Upper lobe of left lung (tissue), 6 donors: ENCODE data around the gene AKR7A3. TPM values are rescaled to one million over a fixed set of nuclear protein-coding genes. Genes with fewer than 3 reads are reported as not detected.
"Not testable (repeated sequence)": the region's sequence is repeated elsewhere in the genome, so short reads cannot be mapped to it uniquely, and the experiment has no call there.

Source experiments
- ATAC-seq, 2 donors: fragments of 200-7000 bp; cut with Tn5 transposase; one replicate each; pipeline ENCODE4 v1.9.1; 2022; ENCODE audit warnings: mild to moderate bottlenecking in 2 of 2, moderate library complexity in 2 of 2; ENCODE audit not compliant: low FRiP score in 2 of 2
- DNase-seq, 2 donors: peaks; one replicate each; pipeline ENCODE4 v3.0.0-alpha.2; 2019 to 2020
- H3K27ac ChIP-seq, 4 donors: fragments of 200-600 bp; sonication (generic); one replicate each; pipeline ENCODE4 v1.5.1; 2016 to 2019
- H3K27me3 ChIP-seq, 4 donors: fragments of 200-600 bp; sonication (generic); one replicate each; pipeline ENCODE4 v1.5.1; 2017 to 2019
- H3K36me3 ChIP-seq, 4 donors: fragments of 200-600 bp; sonication (generic); one replicate each; pipeline ENCODE4 v1.5.1; 2016 to 2019
- H3K4me1 ChIP-seq, 4 donors: fragments of 200-600 bp; sonication (generic); one replicate each; pipeline ENCODE4 v1.5.1; 2018 to 2019
- H3K4me3 ChIP-seq, 4 donors: fragments of 200-600 bp; sonication (generic); one replicate each; pipeline ENCODE4 v1.5.1; 2017 to 2019; ENCODE audit warnings: mild to moderate bottlenecking in 2 of 4, moderate library complexity in 1 of 4
- H3K9me3 ChIP-seq, 4 donors: fragments of 200-600 bp; sonication (generic); one replicate each; pipeline ENCODE4 v1.5.1; 2018 to 2019
- EP300 ChIP-seq, 4 donors: sonication (generic); formaldehyde crosslinking; IDR thresholded peaks; one replicate each; pipeline ENCODE4 v1.5.1; 2017; ENCODE audit warnings: antibody characterized with exemption in 4 of 4, control low read depth in 2 of 4
- POLR2A ChIP-seq, 4 donors: fragments of 450-650 bp; IDR thresholded peaks; one replicate each; pipeline ENCODE4 v1.5.1; 2016 to 2017; ENCODE audit warnings: antibody characterized with exemption in 4 of 4, mild to moderate bottlenecking in 2 of 4
- POLR2AphosphoS5 ChIP-seq, 2 donors: sonication (generic); formaldehyde crosslinking; IDR thresholded peaks; one replicate each; pipeline ENCODE4 v1.5.1; 2017; ENCODE audit warnings: antibody characterized with exemption in 2 of 2
- WGBS, 2 donors: methylation state at CpG; one replicate each; pipeline ENCODE4 v1.1.5; 2017 to 2018; 5-methylcytosine and 5-hydroxymethylcytosine counted together
- total RNA-seq, 6 donors: library from RNA; depleted of rRNA in 4 of 6; stranded (reverse); fragments of >200 nt in 4 of 6; gene quantifications; one replicate each; pipeline versions ENCODE4 v1.1.0 to v1.2.1, GENCODE V29; 2016 to 2021
- TF ChIP-seq, protein P1 (sequence below), 6 experiments: fragments of 450-650 bp in 4 of 6; fragments of 200-600 bp in 2 of 6; sonication (generic) in 2 of 6; IDR thresholded peaks; one replicate each; pipeline ENCODE4 v1.5.1; 2016 to 2019; ENCODE audit warnings: antibody characterized with exemption in 6 of 6
- donor health status: DM: no; HTN: no; CAD: no; lungs with moderate emphysema.
- donor health status: DM: no; HTN: yes; CAD: no; lungs with severe emphysema.

The AKR7A3 gene
- total RNA-seq, 6 donors from 2014 or later: 0.91 to 9.4 (median 1.0) TPM; not detected in 1

DNA sequence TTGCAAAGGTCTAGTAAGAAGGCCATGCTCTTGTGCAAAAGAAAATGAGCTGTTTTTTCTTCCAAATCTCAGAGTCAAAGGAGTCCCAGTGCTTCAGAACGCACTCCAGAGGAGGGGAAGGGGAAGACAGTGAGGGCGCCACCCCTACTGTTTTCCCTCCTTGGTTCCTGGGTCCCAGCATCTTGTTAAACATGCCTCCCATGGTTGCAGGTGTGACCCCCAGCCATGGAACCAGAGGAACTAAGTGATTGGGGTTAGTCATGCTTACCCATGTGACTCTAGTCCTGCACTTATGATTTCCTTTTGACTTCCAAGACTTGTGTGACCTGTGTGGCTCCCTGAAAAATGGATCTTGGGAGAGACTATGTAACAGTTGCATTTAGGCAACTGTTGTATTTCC, 6.1 kb upstream of the AKR7A3 start:
- H3K27me3 ChIP-seq: no peaks in the 10 kb centered on the region
- H3K36me3 ChIP-seq: no peaks in the 10 kb centered on the region
- H3K9me3 ChIP-seq: peaks cover 6 to 23% (median 19%) of the 10 kb centered on the region in 4 donors
- H3K4me1 ChIP-seq: no peaks in the 10 kb centered on the region
- no peak for DNase-seq
- TF ChIP-seq POLR2AphosphoS5 (IDR thresholded peaks at IDR 0.05) (no peak), POLR2A (IDR thresholded peaks at IDR 0.05) (no peak), EP300 (IDR thresholded peaks at IDR 0.05) (no peak)
- TF ChIP-seq, protein P1, sequence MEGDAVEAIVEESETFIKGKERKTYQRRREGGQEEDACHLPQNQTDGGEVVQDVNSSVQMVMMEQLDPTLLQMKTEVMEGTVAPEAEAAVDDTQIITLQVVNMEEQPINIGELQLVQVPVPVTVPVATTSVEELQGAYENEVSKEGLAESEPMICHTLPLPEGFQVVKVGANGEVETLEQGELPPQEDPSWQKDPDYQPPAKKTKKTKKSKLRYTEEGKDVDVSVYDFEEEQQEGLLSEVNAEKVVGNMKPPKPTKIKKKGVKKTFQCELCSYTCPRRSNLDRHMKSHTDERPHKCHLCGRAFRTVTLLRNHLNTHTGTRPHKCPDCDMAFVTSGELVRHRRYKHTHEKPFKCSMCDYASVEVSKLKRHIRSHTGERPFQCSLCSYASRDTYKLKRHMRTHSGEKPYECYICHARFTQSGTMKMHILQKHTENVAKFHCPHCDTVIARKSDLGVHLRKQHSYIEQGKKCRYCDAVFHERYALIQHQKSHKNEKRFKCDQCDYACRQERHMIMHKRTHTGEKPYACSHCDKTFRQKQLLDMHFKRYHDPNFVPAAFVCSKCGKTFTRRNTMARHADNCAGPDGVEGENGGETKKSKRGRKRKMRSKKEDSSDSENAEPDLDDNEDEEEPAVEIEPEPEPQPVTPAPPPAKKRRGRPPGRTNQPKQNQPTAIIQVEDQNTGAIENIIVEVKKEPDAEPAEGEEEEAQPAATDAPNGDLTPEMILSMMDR (IDR thresholded peaks at IDR 0.05): no peak
- no peak overlapping the region for H3K4me3 ChIP-seq
- WGBS, 2 donors: 89 to 95% methylated on average over 2 of the region's 2 CpGs
- no peak overlapping the region for H3K27ac ChIP-seq
- ATAC-seq: no peak

DNA sequence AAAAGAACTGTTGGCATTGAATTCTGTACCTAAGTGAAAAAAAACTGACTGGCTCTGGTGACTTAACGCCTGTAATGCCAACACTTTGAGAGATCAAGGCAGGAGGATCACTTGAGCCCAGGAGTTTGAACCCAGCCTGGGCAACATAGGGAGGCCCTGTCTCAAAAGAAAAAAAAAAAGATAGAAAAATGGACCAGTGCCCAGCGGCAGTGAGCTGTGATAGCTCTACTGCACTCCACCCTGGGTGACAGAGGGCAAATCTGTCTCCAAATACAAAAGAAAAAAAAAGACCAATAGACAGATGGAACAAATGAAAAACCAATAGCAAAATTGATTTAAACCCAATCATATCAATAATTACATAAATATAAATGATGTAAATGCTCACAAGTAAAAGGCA, 674 bp upstream of the AKR7A3 start:
- no peak overlapping the region for H3K27ac ChIP-seq
- no peaks in the 10 kb centered on the region for H3K27me3 ChIP-seq
- peak overlapping the region in 3 of 4 donors; percentile 40 to 51 (median 46) for H3K4me3 ChIP-seq
- no peaks in the 10 kb centered on the region for H3K36me3 ChIP-seq
- peaks cover 0 to 10% (median 7%) of the 10 kb centered on the region in 4 donors for H3K9me3 ChIP-seq
- TF ChIP-seq POLR2A (IDR thresholded peaks at IDR 0.05) (no peak), EP300 (IDR thresholded peaks at IDR 0.05) (no peak)
- WGBS, 2 donors: 36 to 37% methylated on average over 2 of the region's 2 CpGs
- DNase-seq (no peak), ATAC-seq (no peak)
- H3K4me1 ChIP-seq: peaks cover 4 to 11% (median 6%) of the 10 kb centered on the region in 4 donors

DNA sequence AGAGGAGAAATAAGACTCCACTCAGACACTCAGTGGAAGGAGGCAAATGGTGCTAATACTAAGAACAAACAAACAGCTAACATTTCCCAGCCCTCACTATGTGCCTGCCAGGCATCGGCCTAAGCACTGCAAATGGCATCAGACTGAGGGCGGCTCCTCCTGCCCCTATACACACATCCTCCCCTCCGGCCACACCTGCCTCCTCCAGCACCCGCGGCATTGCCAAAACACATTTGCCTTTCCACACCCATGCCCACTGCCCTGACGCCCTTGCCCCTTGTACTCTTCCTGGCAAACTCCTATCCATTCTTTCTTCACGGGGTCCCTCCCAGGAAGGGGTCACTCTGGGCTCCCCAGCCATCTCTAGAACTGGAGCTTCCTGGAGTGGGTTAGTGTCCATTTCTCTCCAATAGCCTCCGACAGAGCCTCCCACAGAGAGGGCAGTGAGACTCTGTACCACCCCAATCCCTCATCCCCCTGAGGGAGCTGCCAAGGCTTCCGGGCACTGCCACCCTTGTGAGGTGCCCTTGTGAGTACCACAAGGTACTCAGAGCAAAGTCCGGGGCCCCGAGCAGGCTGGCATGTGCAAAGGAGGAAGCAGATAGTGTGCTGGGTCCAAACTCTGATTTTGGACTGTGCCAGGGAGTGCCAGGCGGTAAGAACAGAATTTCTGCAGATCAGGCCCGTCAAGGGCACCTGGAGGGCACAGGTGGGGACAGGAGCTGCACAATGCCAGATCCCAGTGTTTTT, 959 bp downstream of the AKR7A3 start:
- ATAC-seq: peak in 1 of 2 donors; percentile 15
- Histone ChIP-seq H3K27ac (no peak overlapping the region), H3K9me3 (no peaks in the 10 kb centered on the region), H3K4me1 (peaks cover 4 to 11% (median 6%) of the 10 kb centered on the region in 4 donors), H3K4me3 (no peak overlapping the region), H3K27me3 (no peaks in the 10 kb centered on the region), H3K36me3 (peaks cover 0 to 4% (median 0%) of the 10 kb centered on the region in 4 donors)
- TF ChIP-seq EP300 (IDR thresholded peaks at IDR 0.05): no peak
- TF ChIP-seq, protein P1 (IDR thresholded peaks at IDR 0.05): no peak
- no peak for TF ChIP-seq POLR2AphosphoS5 (IDR thresholded peaks at IDR 0.05)
- TF ChIP-seq POLR2A (IDR thresholded peaks at IDR 0.05): no peak
- no peak for DNase-seq
- WGBS, 2 donors: 90 to 93% methylated on average over 8 to 13 of the region's 13 CpGs

DNA sequence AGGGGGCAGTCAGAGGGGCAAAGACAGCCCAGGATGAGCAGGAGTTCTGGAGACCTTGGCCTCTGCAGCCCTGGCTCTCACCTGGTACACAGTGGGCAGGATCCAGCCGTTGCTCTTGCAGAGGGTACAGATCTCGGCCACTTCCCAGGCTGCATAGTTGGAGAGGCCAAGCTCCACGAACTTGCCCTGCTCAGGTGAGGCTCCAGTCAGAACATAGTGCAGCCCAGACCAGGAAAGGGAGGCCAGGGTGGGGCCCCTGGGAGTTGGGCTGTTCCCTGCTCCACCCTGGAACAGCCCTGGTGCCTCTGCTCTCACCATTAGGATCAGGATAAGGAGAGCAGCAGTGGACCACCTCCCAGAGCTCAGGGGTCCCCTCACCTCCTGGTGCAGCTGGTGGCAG, 2.8 kb downstream of the AKR7A3 start:
- not testable (repeated sequence) for DNase-seq, H3K9me3 ChIP-seq, H3K36me3 ChIP-seq, H3K27me3 ChIP-seq, H3K4me3 ChIP-seq, H3K27ac ChIP-seq
- H3K4me1 ChIP-seq: peaks cover 4 to 11% (median 6%) of the 10 kb centered on the region in 4 donors
- peak in 1 of 2 donors; percentile 12 for ATAC-seq
- 90% methylated on average over 3 of the region's 3 CpGs; no CpG with 5 or more reads in 1 of the 2 donors for WGBS, 2 donors

DNA sequence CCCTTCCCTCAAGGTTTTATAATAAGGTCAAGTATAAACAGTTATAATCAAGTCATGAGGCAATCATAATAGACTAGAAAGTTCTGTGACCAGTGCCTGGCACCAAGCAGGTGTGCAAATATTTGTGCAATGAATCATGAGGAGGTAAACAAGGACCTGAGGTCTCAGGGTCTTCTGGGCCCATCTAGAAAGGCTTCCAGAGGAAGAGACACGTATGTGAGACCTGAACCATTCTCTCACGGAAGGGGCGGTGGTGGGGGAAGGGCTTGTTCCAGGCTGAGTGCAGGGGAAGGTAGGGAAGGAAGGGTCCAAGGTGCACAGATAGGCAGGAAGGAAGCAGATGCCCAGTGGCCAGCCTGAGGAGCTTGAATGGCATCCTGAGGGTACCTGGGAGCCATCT, 3.2 kb downstream of the AKR7A3 start:
- not testable (repeated sequence) for H3K27me3 ChIP-seq, H3K4me3 ChIP-seq, DNase-seq, H3K36me3 ChIP-seq, H3K27ac ChIP-seq, H3K9me3 ChIP-seq
- WGBS, 2 donors: 97 to 100% methylated on average over 2 to 3 of the region's 3 CpGs
- ATAC-seq: peak in 1 of 2 donors; percentile 28
- H3K4me1 ChIP-seq: peaks cover 4 to 11% (median 6%) of the 10 kb centered on the region in 4 donors

DNA sequence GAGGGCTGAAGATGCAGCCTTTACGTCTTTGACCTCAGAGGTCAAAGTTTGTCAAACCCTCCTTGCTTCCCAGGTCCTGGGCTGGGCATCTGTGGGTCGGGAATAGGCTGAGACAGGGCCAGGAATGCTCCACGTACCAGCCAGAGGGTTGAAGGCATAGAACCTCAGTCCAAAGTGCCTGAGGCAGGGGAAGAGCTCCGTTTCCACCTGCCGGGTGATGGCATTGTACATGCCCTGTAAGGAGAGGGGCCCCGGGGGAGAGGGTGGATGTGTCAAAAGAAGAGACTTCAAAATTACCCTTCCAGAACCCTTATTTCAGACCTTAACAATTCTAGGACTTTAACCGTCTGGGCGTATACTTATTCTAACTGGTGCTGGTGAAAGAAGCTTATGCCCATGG, 3.7 kb downstream of the AKR7A3 start:
- no peaks in the 10 kb centered on the region for H3K27me3 ChIP-seq
- 93 to 95% methylated on average over 8 of the region's 8 CpGs for WGBS, 2 donors
- no peak overlapping the region for H3K4me3 ChIP-seq
- DNase-seq (no peak), ATAC-seq (no peak)
- peaks cover 4 to 11% (median 6%) of the 10 kb centered on the region in 4 donors for H3K4me1 ChIP-seq
- H3K36me3 ChIP-seq: peaks cover 0 to 4% (median 0%) of the 10 kb centered on the region in 4 donors
- no peaks in the 10 kb centered on the region for H3K9me3 ChIP-seq
- no peak overlapping the region for H3K27ac ChIP-seq
- TF ChIP-seq POLR2A (IDR thresholded peaks at IDR 0.05) (no peak), POLR2AphosphoS5 (IDR thresholded peaks at IDR 0.05) (no peak), EP300 (IDR thresholded peaks at IDR 0.05) (no peak)
- TF ChIP-seq, protein P1 (IDR thresholded peaks at IDR 0.05): no peak
